Stimulated activated CD4-positive, alpha-beta T cell treated with anti-CD3 and anti-CD28 coated beads, Interleukin-2, amount 100 ng/mL, for 48 hours (primary cell): ENCODE results near the gene OR10V1.

Experiments
- DNase-seq, 2 donors: peaks; one replicate each; pipeline ENCODE4 v3.0.0-alpha.2; 2020

OR10V1 gene

GRCh38 chr11:59667812-59668187 is 45.8 kb downstream of the OR10V1 start:
- DNase-seq, result no peak

GRCh38 chr11:59666969-59667368 is 46.7 kb downstream of the OR10V1 start:
- DNase-seq, result no peak
